Stimulated activated CD8-positive, alpha-beta memory T cell treated with anti-CD3 and anti-CD28 coated beads, Interleukin-4, amount 100 ng/mL, for 24 hours (primary cell): ENCODE results near the gene CDC42EP3.

Source experiments
- DNase-seq: peaks from one replicate; pipeline ENCODE4 v3.0.0-alpha.2; 2020; ENCODE audit warnings: low read depth

Gene CDC42EP3

DNA sequence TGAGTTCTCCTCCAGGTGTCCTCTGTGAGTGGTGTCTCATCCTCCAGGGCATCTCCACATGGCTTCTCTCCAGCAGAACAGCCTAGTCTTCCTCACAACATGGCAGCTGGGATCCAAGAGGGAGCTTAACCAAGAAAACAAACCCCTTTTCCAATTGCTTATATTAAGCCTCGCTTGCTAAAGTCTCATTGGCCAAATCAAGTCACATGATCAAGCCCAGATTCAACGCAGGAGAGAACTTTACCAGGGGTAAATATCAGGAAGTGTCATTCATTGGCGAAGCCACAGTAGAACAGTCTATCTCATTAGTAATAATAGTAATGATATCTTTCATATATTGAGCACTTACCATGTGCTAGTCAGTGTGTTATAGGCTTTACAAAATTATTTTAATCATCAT, 53.1 kb downstream of the CDC42EP3 start:
- no peak for DNase-seq

- DNase-seq = no peak
These were observed 54.1 kb downstream of the CDC42EP3 start for GRCh38 chr2:37617119-37617892.

GRCh38 chr2:37616677-37617005, 54.8 kb downstream of the CDC42EP3 start:
- no peak for DNase-seq

DNA sequence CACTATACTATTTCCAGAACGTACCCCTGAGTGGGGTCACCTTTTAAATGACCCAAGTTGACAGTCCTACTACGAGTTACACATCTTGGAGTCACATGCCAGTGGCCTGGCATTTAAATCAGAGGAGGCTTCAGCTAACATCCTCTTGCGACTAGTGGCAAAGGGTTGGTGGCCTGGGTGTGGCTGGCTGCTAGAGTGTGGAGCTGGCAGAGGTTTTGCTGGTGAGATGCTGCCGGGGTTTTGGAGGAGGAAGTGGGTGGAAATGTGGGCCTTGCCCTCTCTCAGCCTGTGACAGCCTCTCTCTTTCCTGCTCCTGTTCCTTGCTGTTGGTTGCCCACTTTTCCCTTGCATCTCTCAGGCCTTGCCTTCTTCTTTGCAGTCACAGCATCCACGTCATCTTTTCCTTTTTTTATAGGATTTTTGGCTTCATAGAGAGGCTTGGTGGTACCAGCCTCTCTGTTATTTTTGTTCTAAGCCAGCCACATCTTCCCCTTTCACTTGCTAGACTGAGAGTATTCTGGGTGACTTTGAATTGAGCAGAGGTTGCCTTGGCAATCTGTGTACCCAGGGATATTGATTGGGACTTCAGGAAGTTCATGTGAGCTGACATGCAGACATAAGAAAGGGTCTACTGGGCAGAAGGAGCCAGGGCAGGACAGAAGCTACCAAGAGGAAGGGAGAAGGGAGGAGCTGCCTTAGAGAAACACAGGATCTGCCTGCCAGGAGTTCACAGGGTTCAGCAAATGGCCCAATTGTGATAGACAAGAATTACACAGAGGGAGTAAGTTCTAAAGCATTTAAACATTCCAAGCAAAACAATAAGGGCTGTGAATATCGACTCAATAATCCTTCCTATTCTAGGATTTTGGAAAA, 55.4 kb downstream of the CDC42EP3 start:
- peak; percentile 27 for DNase-seq

DNA sequence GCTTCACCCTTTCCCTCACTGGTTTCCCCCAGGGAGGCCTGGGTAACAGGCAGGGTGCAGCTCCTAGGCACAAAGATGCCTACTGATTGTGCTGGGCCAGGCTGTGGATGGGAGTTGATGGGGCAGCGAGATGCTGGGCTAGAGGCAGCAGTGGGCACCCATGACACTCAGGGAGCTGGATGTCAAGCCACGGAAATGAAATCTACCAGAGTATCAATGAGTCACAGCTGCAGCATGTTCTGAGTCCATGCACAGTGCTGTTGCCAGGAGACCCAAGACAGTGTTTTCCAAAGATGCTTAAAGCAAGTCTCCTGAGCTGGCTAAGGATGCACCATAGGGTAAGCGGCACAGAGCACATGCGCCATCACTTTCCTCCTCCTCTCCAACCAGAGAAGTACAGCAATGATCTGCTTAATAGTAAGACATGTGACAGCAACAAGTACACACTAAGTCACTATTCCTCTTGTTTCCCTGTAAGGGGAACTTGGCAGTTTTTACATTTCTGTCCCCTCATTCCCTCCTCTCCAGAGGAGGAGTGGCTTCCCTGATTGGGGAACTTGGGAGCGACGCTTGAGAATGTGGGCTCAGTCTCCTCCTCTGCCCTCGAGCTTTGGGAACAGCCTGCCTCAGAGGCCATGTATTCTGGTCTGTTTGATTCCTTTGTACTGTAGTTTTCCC, 57.2 kb downstream of the CDC42EP3 start:
- no peak for DNase-seq

DNA sequence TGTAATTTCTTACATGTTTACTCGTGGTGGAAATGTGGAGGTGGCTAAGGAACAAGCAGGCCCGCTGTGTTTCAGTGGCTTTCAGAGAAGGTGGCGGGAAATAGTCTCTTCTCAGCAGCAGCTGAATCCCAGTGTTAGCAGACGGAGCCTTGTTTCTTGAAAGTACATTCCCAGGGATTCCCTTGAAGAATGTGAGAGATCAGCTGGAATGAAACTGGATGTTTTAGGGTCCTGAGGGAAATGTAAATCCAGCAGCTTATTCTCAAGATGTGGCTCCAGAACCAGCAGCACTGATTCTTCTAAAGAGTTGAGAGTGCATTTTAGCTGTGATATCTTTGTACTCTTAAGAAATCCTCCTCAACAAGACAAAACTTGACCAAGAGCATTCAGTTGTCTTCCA, 59.1 kb downstream of the CDC42EP3 start:
- no peak for DNase-seq

- no peak for DNase-seq
These were observed 60.7 kb downstream of the CDC42EP3 start for GRCh38 chr2:37610638-37611289.

- DNase-seq = no peak
These were observed 61.7 kb downstream of the CDC42EP3 start for GRCh38 chr2:37609782-37610181.

GRCh38 chr2:37604716-37605115, 66.7 kb downstream of the CDC42EP3 start:
- no peak for DNase-seq

DNA sequence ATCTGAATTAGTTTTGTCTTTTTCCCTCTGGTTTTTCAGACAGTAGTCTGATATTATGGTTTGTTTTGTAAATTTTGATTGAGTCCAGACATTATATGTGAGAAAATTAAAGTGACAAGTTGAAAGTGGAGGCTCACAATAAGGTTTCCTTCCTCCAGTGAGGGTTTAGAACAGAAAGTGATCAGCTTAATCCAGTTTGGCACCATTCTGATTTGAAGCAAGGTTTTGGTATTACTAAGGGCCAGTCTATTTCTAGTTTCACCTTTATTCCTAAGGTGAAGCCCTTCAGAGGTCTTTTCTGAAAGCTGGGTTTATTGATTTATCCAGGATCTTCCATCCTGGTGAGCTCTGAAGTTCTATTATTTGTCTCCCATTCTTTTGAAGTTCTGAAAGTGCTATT, 68.7 kb downstream of the CDC42EP3 start:
- DNase-seq = no peak

DNA sequence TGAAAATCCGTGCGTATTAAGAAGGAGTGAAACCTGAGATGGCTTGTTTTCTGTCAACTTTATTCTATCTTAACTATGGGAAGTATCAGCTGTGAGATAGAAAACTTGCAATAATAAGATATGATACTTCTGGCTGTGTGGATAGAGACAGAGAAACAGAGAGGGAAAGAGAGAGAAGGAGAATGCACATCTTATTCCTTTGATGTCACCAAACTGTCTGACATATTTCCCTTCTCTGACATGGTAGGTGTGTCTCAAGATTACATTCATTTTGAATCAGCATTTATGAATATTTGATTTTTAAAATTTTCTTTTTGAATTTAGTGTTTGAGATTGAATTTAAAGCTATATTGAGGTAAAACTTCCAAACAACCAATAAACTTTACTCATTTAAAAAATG, 69.4 kb downstream of the CDC42EP3 start:
- DNase-seq = no peak

DNA sequence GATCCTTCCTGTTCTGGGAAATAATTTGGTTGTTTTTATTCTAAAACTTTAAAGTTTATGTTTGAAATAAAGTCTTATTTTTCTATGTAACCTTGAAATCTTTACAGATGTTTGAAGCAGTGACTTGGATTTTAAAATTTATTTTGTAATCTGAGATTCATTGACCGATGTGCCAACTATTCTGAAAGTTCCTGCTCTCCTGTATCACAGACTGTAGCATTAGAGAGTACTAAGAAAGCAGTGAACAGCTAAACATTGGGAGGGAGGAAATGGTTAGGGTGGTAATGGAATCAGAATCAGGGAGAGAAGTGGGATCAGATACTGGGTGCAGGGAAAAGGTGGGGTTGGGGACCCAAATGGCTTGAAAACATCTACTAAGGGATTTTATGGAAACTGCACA, 69.9 kb downstream of the CDC42EP3 start:
- no peak for DNase-seq

DNA sequence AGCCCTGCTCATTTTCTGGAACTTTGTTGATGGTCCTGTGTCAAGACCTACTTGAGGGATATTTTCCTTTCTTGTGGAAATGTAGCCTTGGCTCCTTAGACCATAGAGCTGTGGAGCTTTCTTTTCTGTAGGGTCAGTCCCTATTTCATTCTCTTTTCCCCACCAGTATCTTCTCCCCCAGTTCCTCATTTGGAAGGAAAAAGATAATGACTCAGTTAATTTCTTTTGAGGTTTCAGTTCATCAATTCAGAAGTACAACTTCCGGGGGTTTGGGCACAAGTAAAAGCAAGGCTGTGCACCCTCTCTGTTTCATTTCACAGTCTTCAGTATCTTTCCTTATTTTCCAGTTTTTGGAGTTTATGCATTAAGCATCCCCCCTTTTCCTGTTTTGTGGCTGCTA, 70.7 kb downstream of the CDC42EP3 start:
- no peak for DNase-seq

DNA sequence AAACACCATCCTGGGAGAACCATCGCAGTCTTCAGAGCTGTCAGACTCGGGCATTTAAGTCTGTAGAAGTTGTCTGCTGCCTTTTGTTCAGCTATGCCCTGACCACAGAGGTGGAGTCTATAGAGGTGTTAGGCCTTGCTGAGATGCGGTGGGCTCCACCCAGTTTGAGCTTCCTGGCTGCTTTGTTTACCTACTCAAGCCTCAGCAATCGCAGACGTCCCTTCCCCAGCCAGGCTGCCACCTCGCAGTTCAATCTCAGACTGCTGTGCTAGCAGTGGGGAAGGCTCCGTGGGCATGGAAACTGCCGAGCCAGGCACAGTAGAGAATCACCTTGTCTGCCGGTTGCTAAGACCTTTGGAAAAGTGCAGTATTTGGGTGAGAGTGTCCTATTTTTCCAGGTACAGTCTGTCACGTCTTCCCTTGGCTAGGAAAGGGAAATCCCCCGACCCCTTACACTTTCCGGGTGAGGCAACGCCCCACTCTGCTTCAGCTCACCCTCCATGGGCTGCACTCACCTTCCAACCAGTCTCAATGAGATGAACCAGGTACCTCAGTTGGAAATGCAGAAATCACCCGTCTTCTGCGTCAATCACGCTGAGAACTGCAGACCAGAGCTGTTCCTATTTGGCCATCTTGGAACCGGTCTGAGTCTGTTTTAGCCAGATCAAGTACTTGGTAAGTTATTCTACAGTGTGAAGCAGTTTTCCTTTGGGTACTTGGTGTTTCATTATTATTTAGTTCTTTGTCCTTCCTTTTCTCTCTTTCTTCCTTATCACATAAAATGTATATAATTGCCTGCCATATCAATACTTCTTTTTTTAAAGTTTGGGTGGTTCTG, 71.5 kb downstream of the CDC42EP3 start:
- DNase-seq = peak; percentile 28

DNA sequence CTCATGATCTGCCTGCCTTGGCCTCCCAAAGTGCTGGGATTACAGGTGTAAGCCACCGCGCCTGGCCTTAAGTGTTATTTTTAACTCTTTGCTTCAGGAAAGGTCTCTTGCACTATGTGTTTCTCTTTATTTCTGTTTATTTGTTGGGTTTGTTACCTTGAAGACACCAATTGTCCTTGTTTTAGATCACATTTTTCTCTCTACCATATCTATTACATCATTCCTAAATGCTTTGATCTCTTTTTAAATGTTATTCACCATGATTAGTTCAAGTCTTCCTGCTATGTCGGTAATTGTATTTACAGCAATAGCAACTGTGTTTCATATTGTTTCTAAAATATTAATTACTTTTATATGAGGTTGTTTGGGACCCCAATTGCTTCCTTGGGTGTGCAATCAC, 77.7 kb downstream of the CDC42EP3 start:
- no peak for DNase-seq

DNA sequence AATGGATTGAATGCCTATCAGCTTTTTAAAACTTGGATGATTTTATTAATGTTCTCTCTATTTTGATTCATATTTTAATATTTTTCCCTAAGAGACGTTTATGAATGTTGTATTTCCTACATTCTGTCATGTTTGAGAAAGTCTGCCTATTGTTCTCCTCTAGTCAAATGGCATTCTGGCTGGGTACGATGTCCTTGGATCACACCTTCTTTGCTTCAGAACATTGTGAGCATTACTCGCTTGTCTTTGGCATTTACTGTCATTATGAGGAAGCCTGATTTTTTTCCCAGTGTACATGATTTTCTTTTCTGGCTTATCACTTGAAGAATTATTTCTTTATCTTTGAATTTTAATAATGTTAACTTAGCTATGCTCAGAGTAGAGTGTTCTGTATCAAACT, 78.4 kb downstream of the CDC42EP3 start:
- DNase-seq = no peak
